Peyer's patch (tissue), 4 donors: ENCODE measurements around the gene MAOB. TPM values are rescaled to one million over a fixed set of nuclear protein-coding genes. Genes with fewer than 3 reads are reported as not detected.
A peak's percentile ranks its signal among the peaks of the same experiment; 100 is the strongest.

ENCODE experiments used
- DNase-seq, 3 donors: peaks; one replicate each; pipeline ENCODE4 v3.0.0-alpha.2; 2017 to 2019
- H3K27ac ChIP-seq, 4 donors: fragments of 200-600 bp; sonication (generic); one replicate each; pipeline ENCODE4 v1.5.1; 2016 to 2019
- H3K27me3 ChIP-seq, 2 donors: fragments of 200-600 bp; sonication (generic); one replicate each; pipeline ENCODE4 v1.5.1; 2019
- H3K36me3 ChIP-seq, 3 donors: fragments of 200-600 bp; sonication (generic); one replicate each; pipeline ENCODE4 v1.5.1; 2016 to 2019
- H3K4me1 ChIP-seq, 4 donors: fragments of 200-600 bp; sonication (generic); one replicate each; pipeline ENCODE4 v1.5.1; 2016 to 2019
- H3K4me3 ChIP-seq, 4 donors: fragments of 200-600 bp; sonication (generic); 1 replicate in 3 of 4; 2 replicates in 1 of 4; pipeline ENCODE4 v1.5.1; 2016 to 2019; ENCODE audit warnings: mild to moderate bottlenecking in 1 of 4
- H3K9me3 ChIP-seq, 4 donors: fragments of 200-600 bp; sonication (generic); one replicate each; pipeline ENCODE4 v1.5.1; 2016 to 2019; ENCODE audit warnings: mild to moderate bottlenecking in 1 of 4
- POLR2A ChIP-seq, 2 donors: fragments of 450-650 bp; IDR thresholded peaks; one replicate each; pipeline ENCODE4 v1.5.1; 2017; ENCODE audit warnings: antibody characterized with exemption in 2 of 2, mild to moderate bottlenecking in 2 of 2, moderate library complexity in 2 of 2
- total RNA-seq, 4 donors: library from RNA; depleted of rRNA; stranded (reverse); fragments of >200 nt; gene quantifications; one replicate each; pipeline ENCODE4 v1.1.0, GENCODE V29; 2016
- TF ChIP-seq, protein P1 (sequence below), 6 experiments: fragments of 450-650 bp in 4 of 6; fragments of 200-600 bp in 2 of 6; sonication (generic) in 1 of 6; IDR thresholded peaks; one replicate each; pipeline ENCODE4 v1.5.1; 2017 to 2019; ENCODE audit warnings: antibody characterized with exemption in 6 of 6, mild to moderate bottlenecking in 3 of 6, moderate library complexity in 1 of 6

MAOB gene
- total RNA-seq, 4 donors from 2014 or later, result 13.2 to 81.8 (median 64.2) TPM

DNA sequence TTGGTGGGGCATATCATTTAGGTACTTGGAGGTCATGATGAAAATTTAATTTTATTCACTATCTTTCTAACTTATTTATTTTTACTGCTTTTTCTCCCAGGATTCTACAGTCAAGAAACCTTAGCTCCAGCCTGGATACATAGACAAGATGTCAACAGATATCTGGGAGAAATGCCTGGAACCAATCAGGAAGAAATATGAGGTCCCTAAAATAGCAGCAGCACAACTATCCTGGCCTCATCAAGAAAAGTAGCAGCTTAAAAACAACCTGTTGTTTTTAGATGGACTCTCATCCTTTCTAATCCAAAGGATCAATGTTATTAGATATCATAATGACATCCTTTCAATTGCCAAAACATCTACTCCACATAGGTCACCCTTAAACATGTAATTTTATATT is 54.5 kb downstream of the MAOB start:
- TF ChIP-seq, protein P1, sequence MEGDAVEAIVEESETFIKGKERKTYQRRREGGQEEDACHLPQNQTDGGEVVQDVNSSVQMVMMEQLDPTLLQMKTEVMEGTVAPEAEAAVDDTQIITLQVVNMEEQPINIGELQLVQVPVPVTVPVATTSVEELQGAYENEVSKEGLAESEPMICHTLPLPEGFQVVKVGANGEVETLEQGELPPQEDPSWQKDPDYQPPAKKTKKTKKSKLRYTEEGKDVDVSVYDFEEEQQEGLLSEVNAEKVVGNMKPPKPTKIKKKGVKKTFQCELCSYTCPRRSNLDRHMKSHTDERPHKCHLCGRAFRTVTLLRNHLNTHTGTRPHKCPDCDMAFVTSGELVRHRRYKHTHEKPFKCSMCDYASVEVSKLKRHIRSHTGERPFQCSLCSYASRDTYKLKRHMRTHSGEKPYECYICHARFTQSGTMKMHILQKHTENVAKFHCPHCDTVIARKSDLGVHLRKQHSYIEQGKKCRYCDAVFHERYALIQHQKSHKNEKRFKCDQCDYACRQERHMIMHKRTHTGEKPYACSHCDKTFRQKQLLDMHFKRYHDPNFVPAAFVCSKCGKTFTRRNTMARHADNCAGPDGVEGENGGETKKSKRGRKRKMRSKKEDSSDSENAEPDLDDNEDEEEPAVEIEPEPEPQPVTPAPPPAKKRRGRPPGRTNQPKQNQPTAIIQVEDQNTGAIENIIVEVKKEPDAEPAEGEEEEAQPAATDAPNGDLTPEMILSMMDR (IDR thresholded peaks at IDR 0.05), result no peak
- TF ChIP-seq POLR2A (IDR thresholded peaks at IDR 0.05), result no peak
- no peak for DNase-seq
- H3K4me1 ChIP-seq, result no peaks in the 10 kb centered on the region
- no peaks in the 10 kb centered on the region for H3K36me3 ChIP-seq
- no peak overlapping the region for H3K27ac ChIP-seq
- H3K4me3 ChIP-seq, result no peak overlapping the region
- H3K9me3 ChIP-seq, result no peaks in the 10 kb centered on the region
- no peaks in the 10 kb centered on the region for H3K27me3 ChIP-seq

DNA sequence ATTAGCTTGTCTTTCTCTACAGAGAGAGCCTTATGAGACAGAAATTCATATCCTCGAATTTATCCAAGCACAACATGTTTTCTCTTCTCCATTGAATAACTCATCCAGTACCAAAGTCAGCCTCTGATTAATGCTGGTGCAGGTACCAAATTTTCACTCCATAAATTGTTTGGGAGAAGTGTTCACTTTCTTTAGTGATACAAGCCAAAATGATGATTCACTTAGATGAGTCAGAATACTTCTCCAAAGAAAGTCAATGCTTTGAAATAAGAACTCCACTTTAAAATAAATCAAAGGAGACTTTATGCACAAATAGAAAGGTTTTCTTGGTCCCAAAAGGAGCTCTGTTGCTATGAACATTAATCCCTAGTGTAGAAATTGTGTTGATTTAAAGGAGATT is 60.2 kb downstream of the MAOB start:
- Histone ChIP-seq H3K36me3 (no peaks in the 10 kb centered on the region), H3K4me1 (no peaks in the 10 kb centered on the region), H3K4me3 (no peak overlapping the region), H3K9me3 (no peaks in the 10 kb centered on the region), H3K27ac (no peak overlapping the region), H3K27me3 (no peaks in the 10 kb centered on the region)
- TF ChIP-seq, protein P1 (IDR thresholded peaks at IDR 0.05), result no peak
- no peak for TF ChIP-seq POLR2A (IDR thresholded peaks at IDR 0.05)
- DNase-seq, result no peak

DNA sequence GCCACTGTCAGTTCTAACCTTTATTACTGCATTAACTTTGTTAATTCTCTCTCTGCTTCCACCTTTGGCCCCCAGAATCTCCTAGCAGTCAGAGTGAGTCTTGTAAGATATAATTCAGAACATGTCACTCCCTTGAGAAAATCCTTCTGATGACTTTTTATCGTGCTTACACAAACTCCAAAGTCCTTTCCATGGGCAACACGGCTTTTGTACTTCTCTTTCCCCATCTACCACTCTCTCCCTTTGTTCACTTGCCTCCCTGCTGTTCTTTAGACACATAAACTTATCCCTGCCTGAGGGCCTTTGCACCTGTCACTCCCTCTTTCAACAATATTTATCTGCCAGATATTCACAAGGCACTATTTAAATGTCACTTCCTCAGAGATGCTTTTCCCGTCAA is 64.8 kb downstream of the MAOB start:
- H3K27ac ChIP-seq, result no peak overlapping the region
- no peak for TF ChIP-seq POLR2A (IDR thresholded peaks at IDR 0.05)
- TF ChIP-seq, protein P1 (IDR thresholded peaks at IDR 0.05), result no peak
- no peak for DNase-seq
- no peaks in the 10 kb centered on the region for H3K27me3 ChIP-seq
- no peaks in the 10 kb centered on the region for H3K36me3 ChIP-seq
- no peak overlapping the region for H3K4me3 ChIP-seq
- H3K9me3 ChIP-seq, result no peaks in the 10 kb centered on the region
- no peaks in the 10 kb centered on the region for H3K4me1 ChIP-seq

DNA sequence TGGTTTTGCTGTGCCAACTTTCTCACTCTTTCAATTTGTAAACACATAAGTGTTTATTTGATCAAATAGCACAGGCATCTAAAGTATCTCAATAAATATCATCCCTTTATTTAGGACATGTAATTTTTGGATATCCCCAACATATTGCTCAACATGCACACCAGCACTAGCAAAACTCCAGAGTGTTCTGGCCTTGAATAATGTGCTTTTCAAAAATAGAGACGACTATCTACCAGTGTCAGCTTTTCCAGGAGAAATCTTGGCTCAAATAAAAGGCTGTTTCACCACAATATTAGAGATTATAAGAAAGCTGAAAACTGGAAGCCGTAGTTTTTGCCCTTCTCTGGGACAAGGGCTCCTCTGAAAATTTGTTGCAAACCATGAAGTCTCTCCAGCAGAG is 67.0 kb downstream of the MAOB start:
- H3K36me3 ChIP-seq, result no peaks in the 10 kb centered on the region
- no peaks in the 10 kb centered on the region for H3K4me1 ChIP-seq
- no peak overlapping the region for H3K27ac ChIP-seq
- no peak for TF ChIP-seq POLR2A (IDR thresholded peaks at IDR 0.05)
- TF ChIP-seq, protein P1 (IDR thresholded peaks at IDR 0.05), result no peak
- DNase-seq, result no peak
- H3K9me3 ChIP-seq, result no peaks in the 10 kb centered on the region
- no peaks in the 10 kb centered on the region for H3K27me3 ChIP-seq
- H3K4me3 ChIP-seq, result no peak overlapping the region

DNA sequence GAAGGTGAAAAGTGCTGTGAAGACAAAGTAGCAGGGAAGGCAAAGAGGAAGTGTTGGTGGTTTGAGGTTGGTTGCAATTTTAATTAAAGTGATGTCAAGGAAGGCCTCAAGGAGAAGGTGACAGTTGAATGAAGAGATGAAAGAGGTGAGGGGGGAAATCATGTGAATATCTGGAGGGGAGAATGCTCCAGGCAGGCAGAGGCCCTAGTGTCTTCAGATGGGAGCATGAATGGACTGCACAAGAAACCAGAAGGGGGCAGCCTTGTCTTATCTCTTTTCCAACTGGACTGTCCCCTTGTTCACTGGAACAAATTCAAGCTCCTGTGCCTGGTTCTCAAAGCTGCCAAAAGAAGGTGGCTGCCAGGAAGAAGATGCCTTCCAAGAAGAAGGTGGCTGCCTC is 68.4 kb downstream of the MAOB start:
- Histone ChIP-seq H3K27me3 (no peaks in the 10 kb centered on the region), H3K9me3 (no peaks in the 10 kb centered on the region), H3K27ac (no peak overlapping the region), H3K36me3 (no peaks in the 10 kb centered on the region), H3K4me1 (no peaks in the 10 kb centered on the region), H3K4me3 (no peak overlapping the region)
- no peak for DNase-seq
- TF ChIP-seq POLR2A (IDR thresholded peaks at IDR 0.05), result no peak
- TF ChIP-seq, protein P1 (IDR thresholded peaks at IDR 0.05), result peak in 1 of 6 experiments; percentile 10

DNA sequence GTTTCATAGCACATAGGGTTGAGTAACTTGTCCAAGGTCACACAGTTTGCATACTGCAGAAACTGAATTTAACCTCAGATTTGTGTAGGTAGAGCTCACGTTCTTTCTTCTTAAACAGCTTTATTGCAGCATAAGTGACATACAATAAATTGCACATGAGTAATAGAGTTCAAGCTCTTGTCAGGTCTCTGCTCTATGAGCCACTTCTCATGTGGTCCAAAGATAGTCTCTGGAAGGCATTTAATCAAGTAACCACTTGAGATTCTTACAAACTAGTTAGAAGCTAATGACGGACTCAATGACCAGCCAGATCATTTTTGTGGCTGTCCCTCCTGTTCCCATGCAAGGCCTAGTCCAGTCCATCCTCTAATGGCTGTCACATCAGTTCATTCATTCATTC is 68.9 kb downstream of the MAOB start:
- Histone ChIP-seq H3K27ac (no peak overlapping the region), H3K4me1 (no peaks in the 10 kb centered on the region), H3K36me3 (no peaks in the 10 kb centered on the region), H3K4me3 (no peak overlapping the region), H3K9me3 (no peaks in the 10 kb centered on the region), H3K27me3 (no peaks in the 10 kb centered on the region)
- DNase-seq, result no peak
- no peak for TF ChIP-seq POLR2A (IDR thresholded peaks at IDR 0.05)
- TF ChIP-seq, protein P1 (IDR thresholded peaks at IDR 0.05), result no peak
